ENCODE measurements around the gene CTRL.
"Not testable (repeated sequence)": the region's sequence is repeated elsewhere in the genome, so short reads cannot be mapped to it uniquely, and the experiment has no call there.

CTRL gene

GRCh38 chr16:67940446-67941089 is 8.9 kb upstream of the CTRL start:
- DNase-seq, result no peak

GRCh38 chr16:67939507-67940445 is 8.1 kb upstream of the CTRL start:
- peak; percentile 9 for DNase-seq

- not testable (repeated sequence) for DNase-seq
These were observed 6.1 kb upstream of the CTRL start for GRCh38 chr16:67937713-67938112.

- DNase-seq, result peak; percentile 67
These were observed 5.4 kb upstream of the CTRL start for GRCh38 chr16:67936880-67937605.

GRCh38 chr16:67936124-67936879 is 4.6 kb upstream of the CTRL start, which contains the start of gene PSMB10:
PSMB10 (minus strand) TSS chr16:67936850; CDS start chr16:67936749, 101 bp downstream.
- DNase-seq, result peak; percentile 26

GRCh38 chr16:67935402-67936123 is 3.9 kb upstream of the CTRL start:
- DNase-seq, result peak; percentile 92

- DNase-seq, result no peak
These were observed 3.4 kb upstream of the CTRL start for GRCh38 chr16:67935101-67935401.

- DNase-seq, result no peak
These were observed 2.8 kb upstream of the CTRL start for GRCh38 chr16:67934306-67935100.

GRCh38 chr16:67933805-67934204 is 2.1 kb upstream of the CTRL start:
- no peak for DNase-seq

GRCh38 chr16:67932462-67932840 is 789 bp upstream of the CTRL start:
- no peak for DNase-seq

GRCh38 chr16:67930678-67931211 is 917 bp downstream of the CTRL start:
- DNase-seq, result no peak

GRCh38 chr16:67930191-67930590 is 1.5 kb downstream of the CTRL start:
- no peak for DNase-seq

GRCh38 chr16:67928561-67929364 is 2.9 kb downstream of the CTRL start:
- DNase-seq, result peak; percentile 64

GRCh38 chr16:67928147-67928546 is 3.5 kb downstream of the CTRL start:
- DNase-seq, result no peak

GRCh38 chr16:67927131-67927941 is 4.3 kb downstream of the CTRL start:
- no peak for DNase-seq

- DNase-seq, result no peak
These were observed 5.4 kb downstream of the CTRL start for GRCh38 chr16:67926181-67926750.

- DNase-seq, result no peak
These were observed 7.3 kb downstream of the CTRL start for GRCh38 chr16:67924140-67924906.

Measured in effector CD4-positive, alpha-beta T cell (primary cell).